T-helper 2 cell (primary cell): Measurements from ENCODE around the gene ARSG.
"Not testable (repeated sequence)": the region's sequence is repeated elsewhere in the genome, so short reads cannot be mapped to it uniquely, and the experiment has no call there.

Experiments used
- DNase-seq, 5 experiments: peaks; one replicate each; pipeline versions ENCODE4 v3.0.0 to v3.0.0-alpha.2; 2012 to 2022
- total RNA-seq, 2 donors: gene quantifications; one replicate each; lab custom pipeline; 2026; lab: John Stamatoyannopoulos, UW

ARSG gene
- total RNA-seq = 21.8 to 34.3 reads per million in 2 donors

DNA sequence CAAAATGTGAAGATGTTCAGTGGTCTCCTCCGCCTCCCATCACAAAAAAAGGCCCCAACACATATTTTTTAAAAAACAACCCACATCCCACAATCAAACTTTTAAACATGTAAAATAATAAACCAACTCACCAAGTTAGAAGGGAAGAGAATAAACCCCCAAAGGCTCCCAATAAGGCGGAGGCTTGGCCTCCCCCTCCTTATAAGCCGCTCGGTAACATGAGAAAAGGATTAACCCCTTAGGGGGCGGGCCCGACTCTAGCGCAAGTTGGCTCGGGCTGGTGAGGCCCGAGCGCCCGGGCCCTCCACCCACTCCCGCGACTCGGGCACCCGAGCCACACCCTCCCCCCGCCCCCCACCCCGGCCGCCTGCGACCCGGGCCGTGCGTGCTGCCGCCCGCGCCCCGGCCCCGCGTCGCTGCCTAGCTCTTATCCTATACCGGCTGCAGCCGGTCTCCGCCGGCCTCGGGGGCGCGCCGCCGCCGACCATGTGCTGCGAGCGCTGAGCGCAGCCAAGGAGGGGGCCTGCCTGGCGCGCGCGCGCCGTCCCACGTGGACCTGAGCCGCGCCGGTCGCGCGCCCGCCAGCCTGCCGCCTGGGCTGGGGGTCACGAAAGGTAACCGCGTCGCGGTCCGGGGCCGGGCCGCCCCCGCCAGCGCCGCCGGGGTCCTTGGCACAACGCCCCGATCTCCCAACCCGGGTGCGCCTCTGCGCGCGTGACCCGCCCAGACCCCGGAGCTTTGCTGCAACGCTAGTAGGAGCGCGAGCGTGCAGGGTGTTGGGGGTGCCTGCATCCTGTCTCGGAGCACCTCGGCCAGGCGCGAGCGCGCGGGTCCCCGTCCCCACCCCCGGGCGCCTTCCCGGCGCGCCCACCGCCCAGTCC, at the start of gene ARSG, which contains the start of gene SLC16A6:
Gene ARSG (plus strand): TSS at position 541 of the 881 bp plus-strand sequence. CDS start 15,999 bp downstream, outside the sequence.
Gene SLC16A6 (minus strand): TSS at position 173 of the 881 bp plus-strand sequence. CDS start 12,807 bp downstream, outside the sequence.
- DNase-seq = peak; percentile 67 to 96 (median 79)

GRCh38 chr17:68246271-68247028, 44.8 kb upstream of the ARSG start:
- DNase-seq = no peak

DNA sequence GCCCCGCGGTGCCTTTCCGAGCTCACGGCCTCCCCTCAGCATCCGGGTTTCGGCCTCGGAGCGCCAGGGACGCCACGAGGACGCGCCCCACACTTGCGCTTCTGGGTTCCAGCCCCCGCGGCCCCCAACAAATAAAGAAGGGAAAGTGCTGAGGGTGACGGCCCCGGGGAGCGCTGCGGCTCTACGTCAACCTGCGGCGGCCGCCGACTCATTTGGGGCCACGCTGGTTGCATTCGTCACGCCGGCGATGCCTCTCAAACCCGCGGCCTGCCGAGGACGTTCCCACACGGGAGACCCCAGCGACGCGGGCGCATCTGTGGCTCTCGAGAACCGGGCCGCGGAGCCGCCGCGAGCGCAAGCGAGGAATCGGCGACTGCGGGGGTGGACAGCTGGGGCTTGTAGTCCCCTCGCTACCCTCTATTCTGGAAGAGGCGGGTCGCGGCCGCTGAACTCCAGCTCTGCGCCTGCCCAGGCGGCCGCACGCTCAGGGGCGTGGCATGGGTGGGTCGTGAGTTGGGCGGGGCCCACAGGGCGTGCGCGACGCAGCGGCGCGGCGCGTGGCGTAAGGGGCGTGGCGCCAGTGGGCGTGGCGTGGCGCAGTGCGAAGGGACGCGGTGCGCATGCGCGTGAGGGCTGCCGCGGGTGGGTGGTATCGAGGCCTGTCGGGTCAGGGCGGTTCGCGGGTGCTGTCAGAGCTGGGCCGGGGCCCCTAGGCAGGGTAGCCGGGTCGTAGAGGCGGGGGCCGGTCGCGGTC, 43.7 kb upstream of the ARSG start, which contains the start of gene AMZ2:
Gene AMZ2 (plus strand): TSS at position 599 of the 754 bp plus-strand sequence. CDS start 2,145 bp downstream, outside the sequence.
- peak; percentile 94 to 99 (median 95) for DNase-seq

DNA sequence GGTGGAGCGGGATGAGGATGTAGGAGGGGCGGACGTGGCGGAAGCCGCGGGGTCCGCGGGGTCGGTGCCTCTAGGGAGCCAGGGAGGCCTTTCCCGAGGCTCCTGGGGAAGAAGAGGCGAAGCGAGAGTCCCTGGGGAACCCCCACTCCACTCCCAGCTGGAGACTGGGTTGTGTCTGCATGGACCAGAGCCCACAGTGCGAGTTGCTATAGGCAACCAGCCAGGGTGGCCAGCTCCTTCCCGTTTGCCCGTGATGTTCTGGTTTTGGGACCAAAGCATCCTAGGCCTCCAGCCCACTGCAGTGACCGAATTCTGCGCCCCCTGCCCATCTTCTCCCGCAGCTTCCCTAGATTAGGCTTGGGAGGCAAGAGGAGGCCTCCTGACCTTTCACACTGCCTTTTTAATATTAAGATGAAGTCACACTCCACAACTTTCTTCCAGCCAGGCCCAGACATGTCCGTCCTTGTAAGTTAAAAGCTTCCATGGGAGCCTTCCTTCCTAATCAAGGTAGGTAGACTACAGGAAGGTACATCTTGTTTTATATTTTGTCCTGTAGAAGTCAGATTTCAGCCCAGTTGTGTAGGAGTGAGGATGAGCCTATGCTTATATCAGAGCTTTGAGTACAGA, 43.0 kb upstream of the ARSG start:
- DNase-seq = peak in 1 of 5 experiments; percentile 29

DNA sequence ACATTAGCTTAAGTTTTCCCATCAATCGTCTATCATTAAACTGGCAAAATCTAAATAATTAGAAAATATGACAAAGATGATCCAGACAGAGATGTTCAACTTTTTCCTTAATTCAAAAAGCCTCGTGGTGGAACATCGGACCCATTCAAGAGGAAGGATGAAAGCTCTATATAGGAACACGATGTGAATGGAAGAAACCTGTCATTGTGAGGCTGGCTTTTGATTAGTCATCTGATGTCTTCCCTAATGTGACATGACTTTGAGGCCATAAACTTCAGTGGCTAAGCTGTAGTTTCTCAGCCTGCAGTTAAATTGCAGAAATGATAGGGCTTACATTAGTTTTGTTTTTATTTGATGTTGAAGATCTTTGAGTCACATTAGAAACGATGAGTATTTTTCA, 42.4 kb upstream of the ARSG start:
- DNase-seq = peak in 1 of 5 experiments; percentile 69

DNA sequence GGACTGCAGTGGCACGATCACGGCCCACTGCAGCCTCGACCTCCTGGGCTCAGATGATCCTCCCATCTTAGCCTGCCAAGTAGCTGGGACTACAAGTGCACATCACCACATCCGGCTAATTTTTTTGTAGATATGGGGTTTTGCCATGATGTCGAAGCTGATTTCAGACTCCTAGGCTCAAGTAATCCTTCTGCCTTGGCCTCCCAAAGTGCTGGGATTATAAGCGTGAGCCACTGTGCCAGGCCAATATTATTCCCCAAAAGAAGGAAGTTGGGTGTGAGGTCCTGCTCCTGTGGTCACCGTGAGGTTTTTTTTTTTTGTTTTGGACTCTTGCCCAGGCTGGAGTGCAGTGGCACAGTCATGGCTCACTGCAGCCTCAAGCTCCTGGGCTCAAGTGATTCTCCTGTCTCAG, 41.9 kb upstream of the ARSG start:
- peak in 2 of 5 experiments; percentile 48 to 80 for DNase-seq

GRCh38 chr17:68253426-68253825, 37.9 kb upstream of the ARSG start:
- DNase-seq = peak in 2 of 5 experiments; percentile 56 to 62

DNA sequence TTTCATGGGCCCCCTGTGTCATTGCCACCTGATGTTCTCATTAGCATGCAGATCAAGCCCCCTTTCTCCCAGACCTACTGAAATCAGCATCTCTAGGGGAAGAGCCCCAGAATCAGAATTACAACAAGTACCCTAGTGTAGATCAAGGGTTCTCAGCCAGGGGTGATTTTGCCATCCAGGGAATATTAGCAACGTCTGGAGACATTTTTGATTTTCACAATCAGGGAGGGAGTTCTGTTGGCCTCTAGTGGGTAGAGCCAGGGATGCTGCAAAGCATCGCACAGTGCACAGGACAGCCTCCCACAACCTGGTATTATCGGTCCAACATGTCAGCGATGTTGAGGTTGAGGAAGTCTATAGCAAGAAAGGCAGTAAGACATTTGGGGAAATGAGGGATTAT, 36.1 kb upstream of the ARSG start:
- DNase-seq = no peak

DNA sequence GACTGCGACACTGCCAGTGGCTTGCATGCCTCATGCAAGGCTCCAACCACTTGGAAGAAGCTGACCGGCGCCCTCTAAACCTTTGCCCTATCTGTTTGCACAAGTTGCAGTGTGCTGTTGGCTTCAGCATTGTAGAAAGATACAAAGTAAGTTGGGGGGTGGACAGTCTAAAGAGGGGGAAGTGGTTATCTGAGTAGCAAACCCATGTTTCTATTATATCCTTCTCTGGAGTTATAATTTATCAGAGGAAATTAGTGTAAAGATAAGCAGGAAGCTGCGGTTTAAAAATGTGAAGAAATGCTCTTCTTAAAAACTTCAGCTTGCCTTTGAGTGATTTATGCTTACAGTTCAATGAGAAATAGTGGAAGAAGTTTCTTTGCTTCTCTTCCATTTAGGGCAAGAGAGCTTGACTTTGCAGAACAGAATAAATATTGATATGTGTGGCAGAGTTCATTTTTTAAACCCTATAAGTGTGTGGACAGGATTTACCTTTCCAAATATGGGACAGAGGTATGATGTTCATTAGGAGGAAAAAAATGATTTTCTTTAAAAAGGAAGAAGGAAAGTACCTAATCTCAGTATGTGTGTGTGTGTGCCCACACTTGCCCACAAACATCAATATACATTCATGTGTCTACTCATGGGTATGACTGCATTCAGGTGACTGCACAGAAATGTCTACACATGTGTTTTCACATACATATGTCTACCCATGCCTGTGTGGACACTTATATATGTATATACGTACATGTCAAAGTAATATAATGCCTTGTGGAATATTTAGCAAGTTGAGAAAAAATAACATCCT, 35.4 kb upstream of the ARSG start:
- DNase-seq = peak in 2 of 5 experiments; percentile 59 to 80

DNA sequence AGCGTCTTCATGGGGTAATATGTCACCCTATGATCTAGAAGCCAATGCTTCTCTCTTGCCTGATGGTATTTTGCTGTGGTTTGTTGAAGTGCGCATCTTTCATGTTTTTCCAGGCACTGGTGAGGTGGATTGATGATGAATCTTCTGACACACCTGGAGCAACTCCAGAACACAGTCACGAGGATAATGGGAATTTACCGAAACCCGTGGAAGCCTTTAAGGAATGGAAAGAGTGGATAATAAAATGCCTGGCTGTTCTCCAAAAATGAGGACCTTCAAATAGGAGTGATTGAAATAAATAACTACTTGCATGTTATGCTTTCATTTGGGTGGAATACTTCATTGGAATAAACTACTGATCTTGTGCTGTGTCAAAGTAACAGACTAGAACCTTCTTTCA, 34.6 kb upstream of the ARSG start:
- DNase-seq = not testable (repeated sequence)

DNA sequence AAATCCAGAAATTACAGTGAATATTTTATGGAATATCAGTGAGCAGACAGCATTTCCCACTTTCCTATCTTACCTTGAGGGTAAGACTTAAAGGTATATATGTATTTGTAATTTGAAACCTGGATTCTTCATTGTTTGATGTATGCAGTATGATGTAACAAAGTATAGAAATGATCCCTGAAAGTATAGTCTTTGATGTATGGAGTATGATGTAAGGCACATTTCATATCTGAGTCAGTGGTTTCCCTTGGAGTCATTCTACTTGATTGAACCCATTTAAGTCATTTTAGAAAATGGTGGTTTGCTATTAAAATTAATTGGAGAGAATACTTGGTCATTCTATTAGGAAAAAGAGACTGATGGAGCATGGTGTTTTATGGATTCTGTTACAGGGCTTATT, 33.4 kb upstream of the ARSG start:
- peak in 1 of 5 experiments; percentile 35 for DNase-seq

GRCh38 chr17:68258890-68259647, 32.2 kb upstream of the ARSG start:
- DNase-seq = peak; percentile 42 to 95 (median 76)

GRCh38 chr17:68259648-68259951, 31.7 kb upstream of the ARSG start:
- DNase-seq = not testable (repeated sequence)

- DNase-seq = no peak
These were observed 31.1 kb upstream of the ARSG start for GRCh38 chr17:68260051-68260762.

DNA sequence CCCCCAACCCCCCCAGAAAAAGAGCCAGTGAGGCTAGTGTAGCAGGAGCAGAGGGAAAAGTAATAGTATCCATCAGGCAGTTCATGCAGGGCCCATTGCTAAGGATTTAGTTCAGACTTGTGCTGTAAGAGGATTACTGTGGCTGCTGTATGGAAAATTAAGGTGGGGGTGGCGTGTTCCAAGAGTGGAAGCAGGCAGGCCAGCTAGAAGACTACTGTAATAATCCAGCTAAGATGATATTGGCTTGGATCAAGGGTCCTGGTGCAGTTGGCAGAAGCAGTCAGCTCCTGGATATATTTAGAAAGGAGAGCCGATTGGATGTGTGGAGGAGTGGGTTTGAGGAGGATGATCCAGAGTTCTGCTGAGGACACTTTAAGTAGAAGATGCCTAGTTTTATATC, 28.8 kb upstream of the ARSG start:
- not testable (repeated sequence) for DNase-seq

GRCh38 chr17:68263101-68263681, 28.1 kb upstream of the ARSG start:
- peak in 1 of 5 experiments; percentile 66 for DNase-seq

- DNase-seq = peak in 1 of 5 experiments; percentile 34
These were observed 25.5 kb upstream of the ARSG start for GRCh38 chr17:68265833-68266232.

GRCh38 chr17:68273722-68274121, 17.6 kb upstream of the ARSG start:
- DNase-seq = no peak

DNA sequence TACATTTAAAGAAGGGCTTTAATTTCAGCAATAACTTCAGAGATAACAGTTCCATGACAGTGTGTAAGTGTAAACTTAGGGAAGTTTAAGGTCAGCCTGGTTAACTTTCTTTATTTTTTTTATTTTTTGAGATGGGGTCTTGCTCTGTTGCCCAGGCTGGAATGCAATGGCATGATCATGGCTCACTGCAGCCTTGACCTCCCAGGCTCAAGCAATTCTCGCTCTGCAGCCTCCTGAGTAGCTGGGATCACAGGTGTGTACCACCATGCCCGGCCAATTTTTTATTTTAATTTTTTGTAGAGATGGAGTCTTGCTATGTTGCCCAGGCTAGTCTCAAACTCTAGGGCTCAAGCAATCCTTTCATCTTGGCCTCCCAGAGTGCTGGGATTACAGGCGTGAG, 15.0 kb upstream of the ARSG start:
- DNase-seq = not testable (repeated sequence)
